ENCODE data around the gene MMP23B.
A peak's percentile ranks its signal among the peaks of the same experiment; 100 is the strongest.

The MMP23B gene

GRCh38 chr1:1596493-1597274 lies 35.3 kb upstream of the MMP23B start:
- H2AFZ ChIP-seq (ENCODE audit: low read depth, low read length), result no peak overlapping the region
- no peaks in the 10 kb centered on the region for H3K4me1 ChIP-seq (ENCODE audit: insufficient read depth, low read length)
- H3K4me2 ChIP-seq (ENCODE audit: insufficient read depth, low read length), result no peak overlapping the region
- H3K9me3 ChIP-seq (ENCODE audit: insufficient read depth, low read length, severe bottlenecking), result no peaks in the 10 kb centered on the region
- H3K9ac ChIP-seq (ENCODE audit: low read depth, low read length), result no peak overlapping the region
- DNase-seq, result no peak
- no peaks in the 10 kb centered on the region for H3K36me3 ChIP-seq (ENCODE audit: insufficient read depth, low read length)
- no peaks in the 10 kb centered on the region for H3K27me3 ChIP-seq (ENCODE audit: insufficient read depth, low read length, poor library complexity)
- no peak overlapping the region for H3K4me3 ChIP-seq (ENCODE audit: low read depth in 1 of 2, low read length in 2 of 2)
- ATAC-seq (ENCODE audit: insufficient read depth, low read depth), result no peak; the same call in 2 of the 3 replicates
- H3K79me2 ChIP-seq (ENCODE audit: insufficient read depth, low read length), result no peaks in the 10 kb centered on the region
- no peak overlapping the region for H3K27ac ChIP-seq (ENCODE audit: low read length)
- H4K20me1 ChIP-seq (ENCODE audit: insufficient read depth, low read length), result no peaks in the 10 kb centered on the region
- TF ChIP-seq EZH2 (IDR thresholded peaks at IDR 0.05; ENCODE audit: borderline replicate concordance, low read depth, low read length, severe bottlenecking), result no peak
- TF ChIP-seq CTCF (IDR thresholded peaks at IDR 0.05; ENCODE audit: borderline replicate concordance, extremely low read depth, low read length, poor library complexity, severe bottlenecking), result no peak

DNA sequence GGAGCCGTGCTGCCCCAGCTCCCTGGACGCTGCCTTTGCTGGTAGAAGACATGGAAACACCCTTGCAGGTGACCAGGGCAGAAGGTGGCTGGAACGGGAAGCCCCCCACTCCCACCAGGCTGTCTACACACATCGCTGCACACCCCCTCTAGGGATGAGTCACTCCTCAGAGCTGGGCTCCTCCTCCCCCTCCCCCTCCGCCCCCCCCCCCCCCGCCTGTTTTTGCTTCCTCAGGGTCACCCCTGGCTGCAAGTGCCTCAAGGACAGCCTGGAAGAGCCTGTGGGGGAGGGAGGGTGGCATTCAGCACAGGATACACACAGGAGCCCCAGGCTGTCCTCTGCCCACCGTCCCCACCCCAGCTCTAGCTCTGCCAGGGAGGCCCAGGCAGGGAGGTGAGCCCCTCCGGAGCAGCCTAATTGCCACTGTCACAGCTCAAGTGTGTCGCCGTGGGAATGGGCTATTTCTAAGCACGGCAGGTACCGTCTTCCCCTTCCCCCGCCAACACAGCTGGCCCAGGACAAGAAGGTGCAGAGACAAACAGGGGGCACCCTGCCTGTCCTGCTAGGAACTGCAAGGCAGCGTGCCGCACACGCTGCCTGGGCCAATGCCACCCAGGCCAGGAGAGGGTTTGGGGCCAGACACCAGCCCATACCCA lies 34.6 kb upstream of the MMP23B start:
- H4K20me1 ChIP-seq (ENCODE audit: insufficient read depth, low read length), result no peaks in the 10 kb centered on the region
- H3K79me2 ChIP-seq (ENCODE audit: insufficient read depth, low read length), result no peaks in the 10 kb centered on the region
- no peak overlapping the region for H3K4me2 ChIP-seq (ENCODE audit: insufficient read depth, low read length)
- TF ChIP-seq CTCF (IDR thresholded peaks at IDR 0.05; ENCODE audit: borderline replicate concordance, extremely low read depth, low read length, poor library complexity, severe bottlenecking) (peak; percentile 41), EZH2 (IDR thresholded peaks at IDR 0.05; ENCODE audit: borderline replicate concordance, low read depth, low read length, severe bottlenecking) (no peak)
- H3K9me3 ChIP-seq (ENCODE audit: insufficient read depth, low read length, severe bottlenecking), result no peaks in the 10 kb centered on the region
- H2AFZ ChIP-seq (ENCODE audit: low read depth, low read length), result no peak overlapping the region
- DNase-seq (no peak), ATAC-seq (ENCODE audit: insufficient read depth, low read depth) (peak; percentile 60)
- H3K27me3 ChIP-seq (ENCODE audit: insufficient read depth, low read length, poor library complexity), result no peaks in the 10 kb centered on the region
- no peaks in the 10 kb centered on the region for H3K4me1 ChIP-seq (ENCODE audit: insufficient read depth, low read length)
- no peak overlapping the region for H3K27ac ChIP-seq (ENCODE audit: low read length)
- H3K9ac ChIP-seq (ENCODE audit: low read depth, low read length), result no peak overlapping the region
- H3K4me3 ChIP-seq (ENCODE audit: low read depth in 1 of 2, low read length in 2 of 2), result no peak overlapping the region
- H3K36me3 ChIP-seq (ENCODE audit: insufficient read depth, low read length), result no peaks in the 10 kb centered on the region

GRCh38 chr1:1598051-1598719 lies 33.8 kb upstream of the MMP23B start:
- TF ChIP-seq EZH2 (IDR thresholded peaks at IDR 0.05; ENCODE audit: borderline replicate concordance, low read depth, low read length, severe bottlenecking) (no peak), CTCF (IDR thresholded peaks at IDR 0.05; ENCODE audit: borderline replicate concordance, extremely low read depth, low read length, poor library complexity, severe bottlenecking) (no peak)
- H3K4me3 ChIP-seq (ENCODE audit: low read depth in 1 of 2, low read length in 2 of 2), result no peak overlapping the region
- no peaks in the 10 kb centered on the region for H3K36me3 ChIP-seq (ENCODE audit: insufficient read depth, low read length)
- H3K27ac ChIP-seq (ENCODE audit: low read length), result no peak overlapping the region
- DNase-seq (no peak), ATAC-seq (ENCODE audit: insufficient read depth, low read depth) (no peak)
- H3K27me3 ChIP-seq (ENCODE audit: insufficient read depth, low read length, poor library complexity), result no peaks in the 10 kb centered on the region
- no peaks in the 10 kb centered on the region for H4K20me1 ChIP-seq (ENCODE audit: insufficient read depth, low read length)
- no peaks in the 10 kb centered on the region for H3K79me2 ChIP-seq (ENCODE audit: insufficient read depth, low read length)
- no peaks in the 10 kb centered on the region for H3K9me3 ChIP-seq (ENCODE audit: insufficient read depth, low read length, severe bottlenecking)
- H3K9ac ChIP-seq (ENCODE audit: low read depth, low read length), result no peak overlapping the region
- H3K4me1 ChIP-seq (ENCODE audit: insufficient read depth, low read length), result no peaks in the 10 kb centered on the region
- H2AFZ ChIP-seq (ENCODE audit: low read depth, low read length), result no peak overlapping the region
- no peak overlapping the region for H3K4me2 ChIP-seq (ENCODE audit: insufficient read depth, low read length)
